Panc1 (cell line): ENCODE measurements around the gene RNPS1.

Source experiments
- CTCF ChIP-seq: fragments of 450-650 bp; IDR thresholded peaks from 2 replicates; pipeline ENCODE4 v1.5.1; 2017; ENCODE audit warnings: mild to moderate bottlenecking
- POLR2AphosphoS5 ChIP-seq: IDR thresholded peaks from 2 replicates; pipeline ENCODE4 v1.6.1; 2012; ENCODE audit warnings: mild to moderate bottlenecking, low read depth, low read length, moderate library complexity
- REST ChIP-seq, 2 experiments: IDR thresholded peaks; 2 replicates each; pipeline ENCODE4 v1.6.1; 2011 to 2012; ENCODE audit warnings: low read depth in 2 of 2, control low read depth in 1 of 2, low read length in 1 of 2, mild to moderate bottlenecking in 1 of 2, moderate library complexity in 1 of 2; ENCODE audit not compliant: insufficient read depth in 1 of 2
- SIN3A ChIP-seq: IDR thresholded peaks from 2 replicates; pipeline ENCODE4 v1.6.1; 2012; ENCODE audit warnings: low read depth, mild to moderate bottlenecking, low read length, moderate library complexity, borderline replicate concordance; ENCODE audit not compliant: insufficient read depth
- TCF7L2 ChIP-seq: IDR thresholded peaks from 2 replicates; pipeline ENCODE4 v1.6.1; 2011; ENCODE audit warnings: mild to moderate bottlenecking, low read depth, low read length, inconsistent platforms

GRCh38 chr16:2209258-2210008 lies 58.5 kb downstream of the RNPS1 start:
- no peak for TF ChIP-seq CTCF
- no peak for TF ChIP-seq POLR2AphosphoS5
- no peak for TF ChIP-seq TCF7L2
- no peak for TF ChIP-seq REST (IDR thresholded peaks at IDR 0.05; ENCODE audit: insufficient read depth in 1 of 2, low read depth in 2 of 2, low read length in 1 of 2)
- no peak for TF ChIP-seq SIN3A
